GM10266 (cell line): Measurements from ENCODE around the gene UNC119.

Source experiments
- DNase-seq: peaks from one replicate; pipeline ENCODE4 v3.0.0; 2012; ENCODE audit errors: extremely low spot score
- CTCF ChIP-seq: IDR thresholded peaks from 2 replicates; pipeline ENCODE4 v1.5.1; 2012; ENCODE audit warnings: mild to moderate bottlenecking, low read depth; ENCODE audit not compliant: control insufficient read depth, insufficient read depth; ENCODE audit errors: missing control alignments

The UNC119 gene

DNA sequence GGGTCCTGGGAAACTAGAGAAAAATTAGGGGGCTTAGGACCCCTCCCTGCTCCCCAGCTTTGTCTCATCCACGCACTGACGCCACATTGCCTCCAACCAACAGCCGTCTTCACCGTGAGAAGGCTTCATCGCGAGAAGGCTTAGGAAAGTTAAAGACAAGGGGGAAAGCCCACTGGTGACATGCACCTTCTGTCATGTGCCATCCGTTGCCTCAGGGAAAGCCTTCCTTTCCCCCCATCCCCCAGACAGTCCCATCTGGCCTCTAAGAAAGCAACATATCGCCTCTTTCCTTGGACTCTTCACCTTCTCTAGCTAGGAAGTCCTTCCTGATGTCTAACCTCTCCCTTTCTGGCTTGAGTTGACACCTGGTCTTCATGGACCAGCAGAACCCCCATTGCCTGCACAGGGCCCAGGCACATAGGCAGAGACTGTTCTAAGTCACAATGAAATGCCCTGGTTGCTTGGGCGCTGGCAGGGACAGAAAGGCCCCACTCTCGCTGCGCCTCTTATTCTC lies 44.2 kb downstream of the UNC119 start:
- DNase-seq: no peak
- no peak for TF ChIP-seq CTCF

GRCh38 chr17:28507567-28508203 lies 44.7 kb downstream of the UNC119 start:
- DNase-seq: no peak
- TF ChIP-seq CTCF: no peak

DNA sequence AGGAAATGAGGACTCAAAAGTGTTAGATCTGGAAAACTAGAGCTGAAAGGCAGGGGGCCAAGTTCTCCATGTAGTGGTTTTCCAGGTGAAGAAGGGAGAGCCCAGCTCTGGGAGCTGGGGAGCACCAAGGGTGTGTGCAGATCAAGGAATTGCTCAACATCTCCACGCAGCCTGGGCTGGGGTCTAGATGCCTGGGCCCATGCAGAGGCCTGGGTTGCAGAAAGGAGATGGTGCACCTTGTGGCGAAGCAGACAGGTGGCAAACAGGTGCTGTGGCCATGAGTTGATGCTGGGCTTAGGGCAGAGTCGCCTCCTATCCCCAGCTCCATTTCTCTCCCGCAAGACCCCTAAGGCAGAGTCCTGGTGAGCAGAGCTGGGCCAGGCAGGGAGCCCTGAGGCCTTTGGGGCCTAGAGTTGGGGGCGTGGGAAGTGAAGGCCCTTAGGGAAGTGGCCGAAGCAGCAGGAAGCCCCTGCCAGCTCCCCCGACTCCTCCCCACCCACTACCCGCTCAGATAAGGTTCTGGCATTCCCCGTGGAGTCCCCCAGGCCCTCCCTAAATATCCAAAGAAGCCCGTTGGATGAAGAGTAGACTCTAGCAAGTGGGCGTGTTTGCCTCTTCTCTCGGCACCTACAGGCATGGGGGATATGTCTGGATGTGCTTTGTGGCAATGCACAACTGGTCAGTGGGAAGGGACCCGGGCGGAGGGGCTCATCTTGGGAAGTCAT lies 45.5 kb downstream of the UNC119 start:
- DNase-seq: peak; percentile 66
- TF ChIP-seq CTCF: no peak

DNA sequence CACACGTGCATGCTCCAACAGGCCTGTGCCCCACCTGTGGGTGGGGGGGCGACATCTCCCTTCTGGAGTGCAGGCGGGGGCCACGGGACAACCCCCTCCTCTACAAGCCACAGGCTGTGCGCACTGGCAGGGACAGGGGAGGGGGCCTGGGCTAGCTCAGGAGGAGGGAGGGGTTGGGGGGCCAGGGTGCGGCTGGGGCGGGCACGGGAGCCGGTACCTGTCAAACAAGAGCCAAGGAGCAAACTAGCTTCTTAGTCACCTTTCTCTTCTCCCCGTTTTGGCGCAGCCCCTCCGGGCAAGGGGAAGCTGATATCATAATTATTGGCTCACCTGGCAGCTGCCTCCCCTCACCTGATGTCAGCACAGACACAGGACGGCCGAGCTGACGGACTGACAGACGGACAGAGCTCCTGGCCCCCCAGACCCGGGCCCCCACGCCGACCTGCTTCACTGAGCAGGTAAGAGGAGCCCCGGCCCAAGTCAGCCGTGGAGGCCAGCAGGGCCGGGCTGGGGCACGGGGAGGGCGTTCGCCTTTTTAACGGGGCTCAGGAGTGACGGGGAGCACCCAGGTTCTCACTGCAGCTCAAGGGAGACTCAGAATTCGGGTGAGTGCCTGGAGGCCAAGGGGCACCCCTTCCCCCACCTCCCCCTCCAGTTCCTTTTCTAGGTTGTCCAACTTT lies 46.3 kb downstream of the UNC119 start, which contains the start of gene FOXN1:
TSS of gene FOXN1 (plus strand) at position 363 of the 680 bp plus-strand sequence. CDS start 17,622 bp downstream, outside the sequence.
- DNase-seq: no peak
- no peak for TF ChIP-seq CTCF

DNA sequence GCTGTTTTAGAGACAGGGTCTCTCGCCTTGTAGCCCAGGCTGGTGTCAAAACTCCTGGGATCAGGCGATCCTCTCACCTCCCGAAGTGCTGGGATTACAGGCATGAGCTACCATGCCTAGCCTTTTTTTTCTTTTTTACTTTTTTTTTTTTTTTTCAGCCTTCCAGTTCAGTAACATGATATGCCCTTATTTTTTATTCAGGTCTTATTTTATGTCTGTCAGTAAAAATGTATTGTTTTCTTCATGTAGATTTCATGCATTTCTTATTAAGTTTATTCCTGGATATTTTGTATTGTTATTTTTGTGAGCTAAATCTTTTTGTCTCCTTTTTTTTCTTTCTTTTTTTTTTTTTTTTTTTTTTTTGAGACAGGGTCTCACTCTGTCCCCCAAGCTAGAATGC lies 49.0 kb downstream of the UNC119 start:
- no peak for DNase-seq
- no peak for TF ChIP-seq CTCF

DNA sequence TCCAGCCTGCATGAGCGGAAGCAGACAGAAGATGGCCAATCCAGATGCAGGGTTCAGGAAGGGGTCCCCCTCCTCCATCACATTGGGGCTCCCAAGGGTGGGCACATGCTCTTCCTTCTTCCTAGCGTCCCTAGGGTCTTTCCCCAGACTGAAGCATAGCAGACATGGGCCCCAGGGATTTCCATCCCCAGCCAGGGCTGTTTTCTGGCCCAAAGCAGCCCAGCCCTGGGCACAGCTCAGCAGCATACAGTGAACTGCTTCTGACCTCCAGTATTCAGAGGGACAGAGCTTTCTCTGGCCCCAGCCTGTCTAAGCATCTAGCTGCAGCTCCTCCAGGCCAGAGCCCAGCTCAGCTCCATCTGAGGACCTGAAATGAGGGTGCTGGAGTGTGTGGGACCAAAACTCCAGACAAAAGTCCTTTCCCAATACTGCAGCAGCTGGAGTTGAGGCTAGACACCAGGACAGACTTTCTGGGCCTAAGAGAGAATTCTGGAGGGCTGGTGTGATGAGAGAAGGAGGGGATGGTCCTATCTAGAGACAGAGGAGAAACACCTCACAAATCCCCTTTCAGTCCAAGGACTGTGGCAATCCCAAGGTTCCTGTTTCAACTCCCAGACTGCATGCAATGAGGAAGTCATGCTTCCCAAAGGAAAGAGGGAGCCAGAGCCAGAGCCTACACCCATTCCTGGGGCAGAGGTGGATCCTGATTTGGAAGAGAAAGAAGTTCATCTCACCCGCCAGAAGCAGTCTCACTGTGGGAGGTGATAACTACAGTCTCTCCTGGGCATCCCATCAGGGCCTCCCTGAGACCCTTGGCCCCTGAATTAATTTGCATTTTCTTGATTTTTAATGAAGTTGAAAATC lies 50.8 kb downstream of the UNC119 start:
- no peak for DNase-seq
- no peak for TF ChIP-seq CTCF
